Fibroblast of the aortic adventitia (primary cell): ENCODE measurements around the gene BAZ2B. TPM values are rescaled to one million over a fixed set of nuclear protein-coding genes. Genes with fewer than 3 reads are reported as not detected.
A peak's percentile ranks its signal among the peaks of the same experiment; 100 is the strongest.

Experiments
- DNase-seq: peaks from one replicate; pipeline ENCODE4 v3.0.0-alpha.2; 2010; ENCODE audit warnings: low read depth
- H3K4me3 ChIP-seq: 2 replicates; pipeline ENCODE4 v1.5.1; 2011; ENCODE audit warnings: low read depth, mild to moderate bottlenecking, control low read depth, low read length, moderate library complexity
- total RNA-seq: library from RNA; depleted of rRNA; stranded (reverse); fragments of >200 nt; gene quantifications from 2 replicates; pipeline ENCODE4 v1.2.3, GENCODE V29; 2012; ENCODE audit warnings: low replicate concordance
- TF ChIP-seq, protein P1 (sequence below): IDR thresholded peaks from 2 replicates; pipeline ENCODE4 v1.5.1; 2011; ENCODE audit warnings: mild to moderate bottlenecking, low read length, control low read depth, inconsistent platforms; ENCODE audit not compliant: insufficient read depth

The BAZ2B gene
- total RNA-seq, 1 donor: 72.3 TPM

GRCh38 chr2:159585622-159586021 is 30.7 kb downstream of the BAZ2B start:
- TF ChIP-seq, protein P1, sequence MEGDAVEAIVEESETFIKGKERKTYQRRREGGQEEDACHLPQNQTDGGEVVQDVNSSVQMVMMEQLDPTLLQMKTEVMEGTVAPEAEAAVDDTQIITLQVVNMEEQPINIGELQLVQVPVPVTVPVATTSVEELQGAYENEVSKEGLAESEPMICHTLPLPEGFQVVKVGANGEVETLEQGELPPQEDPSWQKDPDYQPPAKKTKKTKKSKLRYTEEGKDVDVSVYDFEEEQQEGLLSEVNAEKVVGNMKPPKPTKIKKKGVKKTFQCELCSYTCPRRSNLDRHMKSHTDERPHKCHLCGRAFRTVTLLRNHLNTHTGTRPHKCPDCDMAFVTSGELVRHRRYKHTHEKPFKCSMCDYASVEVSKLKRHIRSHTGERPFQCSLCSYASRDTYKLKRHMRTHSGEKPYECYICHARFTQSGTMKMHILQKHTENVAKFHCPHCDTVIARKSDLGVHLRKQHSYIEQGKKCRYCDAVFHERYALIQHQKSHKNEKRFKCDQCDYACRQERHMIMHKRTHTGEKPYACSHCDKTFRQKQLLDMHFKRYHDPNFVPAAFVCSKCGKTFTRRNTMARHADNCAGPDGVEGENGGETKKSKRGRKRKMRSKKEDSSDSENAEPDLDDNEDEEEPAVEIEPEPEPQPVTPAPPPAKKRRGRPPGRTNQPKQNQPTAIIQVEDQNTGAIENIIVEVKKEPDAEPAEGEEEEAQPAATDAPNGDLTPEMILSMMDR: no peak
- no peak overlapping the region for H3K4me3 ChIP-seq
- DNase-seq: no peak

DNA sequence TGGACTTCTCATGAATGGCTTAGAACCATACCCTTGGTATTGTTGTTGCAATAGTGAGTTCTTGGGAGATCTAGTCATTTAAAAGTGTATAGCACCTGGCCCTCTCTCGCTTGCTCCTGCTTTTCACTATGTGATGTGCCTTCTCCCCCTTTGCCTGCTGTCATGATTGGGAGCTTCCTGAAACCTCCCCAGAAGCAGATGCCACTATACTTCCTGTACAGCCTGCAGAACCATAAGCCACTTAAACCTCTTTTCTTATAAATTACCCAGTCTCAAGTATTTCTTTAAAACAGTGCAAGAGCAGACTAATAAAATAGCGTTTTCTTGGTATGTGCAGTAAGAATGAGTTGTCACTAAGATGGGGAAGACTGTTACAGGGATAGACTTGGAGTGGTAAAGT is 31.6 kb downstream of the BAZ2B start:
- DNase-seq: no peak

DNA sequence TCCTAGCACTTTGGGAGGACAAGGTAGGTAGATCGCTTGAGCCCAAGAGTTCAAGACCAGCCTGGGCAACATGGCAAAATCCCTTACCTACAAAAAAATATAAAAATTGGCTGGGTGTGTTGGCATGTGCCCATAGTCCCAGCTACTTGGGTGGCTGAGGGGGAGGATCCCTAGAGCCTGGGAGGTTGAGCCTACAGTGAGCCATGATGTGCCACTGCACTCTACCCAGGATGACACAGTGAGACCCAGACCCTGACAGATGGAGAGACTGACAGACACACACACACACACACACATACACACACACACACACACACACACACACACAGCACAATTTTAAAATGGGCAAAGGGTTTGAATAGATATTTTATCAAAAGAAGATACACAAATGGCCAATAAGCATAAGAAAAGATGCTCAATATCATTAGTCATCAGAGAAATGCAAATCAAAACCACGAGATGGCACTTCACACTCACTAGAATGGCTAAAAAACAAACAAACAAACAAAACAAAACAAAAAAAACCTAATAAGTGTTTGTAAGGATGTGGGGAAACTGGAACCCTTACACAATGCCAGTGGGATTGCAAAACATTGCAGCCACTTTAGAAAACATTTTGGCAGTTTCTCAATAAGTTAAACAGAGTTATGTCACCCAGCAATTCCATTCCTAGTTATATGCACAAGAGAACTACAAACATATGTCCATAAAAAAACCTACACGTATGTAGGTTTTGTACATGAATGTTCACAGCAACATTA is 42.3 kb downstream of the BAZ2B start:
- TF ChIP-seq, protein P1: no peak
- no peak overlapping the region for H3K4me3 ChIP-seq
- DNase-seq: peak; percentile 60

More for the DNA sequence above, 31.6 kb downstream of the BAZ2B start:
- TF ChIP-seq, protein P1: no peak
- H3K4me3 ChIP-seq: no peak overlapping the region

GRCh38 chr2:159573294-159573693 is 43.1 kb downstream of the BAZ2B start:
- no peak overlapping the region for H3K4me3 ChIP-seq
- TF ChIP-seq, protein P1: no peak
- no peak for DNase-seq

GRCh38 chr2:159572459-159572858 is 43.9 kb downstream of the BAZ2B start:
- TF ChIP-seq, protein P1: no peak
- no peak for DNase-seq
- H3K4me3 ChIP-seq: no peak overlapping the region

DNA sequence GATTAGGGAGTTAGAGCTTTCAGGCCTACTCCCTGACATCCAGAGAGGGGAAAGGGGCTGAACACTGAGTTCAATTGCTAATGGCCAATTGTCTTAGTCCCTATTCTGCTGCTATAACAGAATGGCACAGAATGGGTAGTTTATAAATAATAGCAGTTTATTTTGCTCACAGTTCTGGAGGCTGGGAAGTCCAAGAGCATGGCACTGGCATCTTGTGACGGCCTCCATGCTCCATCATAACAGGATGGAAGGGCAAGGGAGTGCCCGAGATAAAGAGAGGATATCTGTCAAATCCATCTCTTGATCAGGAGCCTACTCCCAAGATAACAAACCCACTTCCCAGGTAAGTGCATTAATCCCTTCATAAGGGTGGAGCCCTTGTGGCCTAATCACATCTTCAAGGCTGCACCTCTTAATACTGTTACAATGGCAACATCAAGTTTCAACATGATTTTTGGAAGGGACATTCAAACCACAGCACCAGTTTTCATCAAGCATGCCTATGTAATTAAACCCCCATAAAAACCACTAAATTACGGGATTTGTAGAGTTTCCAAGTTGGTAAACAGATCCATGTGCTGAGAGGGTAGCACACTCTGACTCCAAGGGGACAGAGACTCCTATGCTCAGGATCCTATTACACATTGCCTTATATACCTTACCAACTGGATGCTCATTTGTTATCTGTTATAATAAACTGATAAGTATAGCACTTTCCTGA is 44.6 kb downstream of the BAZ2B start:
- DNase-seq: no peak
- no peak overlapping the region for H3K4me3 ChIP-seq
- TF ChIP-seq, protein P1: no peak
